GM12878 (cell line): ENCODE data around the gene MEAF6. TPM values are rescaled to one million over a fixed set of nuclear protein-coding genes. Genes with fewer than 3 reads are reported as not detected.

ENCODE experiments used
- ATAC-seq: fragments of 200-7000 bp; cut with Tn5 transposase; 3 replicates; pipeline ENCODE4 v1.9.1; 2020; ENCODE audit warnings: mild to moderate bottlenecking, moderate library complexity
- BruUV-seq: library from RNA; stranded (reverse); fragments of 400-500 nt; replicated peaks from 2 replicates; lab custom pipeline; 2021; lab: Mats Ljungman, UMichigan
- CTCF ChIA-PET: fragments of 300-600 bp; sonication (Branson Sonifier 250); formaldehyde crosslinking; extraction: SDS; loops from one replicate; lab custom pipeline; 2021; ENCODE audit warnings: inconsistent platforms; lab: Yijun Ruan, JAX
- POLR2A ChIA-PET: fragments of 350-600 bp; formaldehyde crosslinking; extraction: SDS; loops from one replicate; lab custom pipeline; 2021; ENCODE audit warnings: inconsistent platforms; lab: Charles Lee
- RAD21 ChIA-PET: fragments of 300-600 bp; sonication (Branson Sonifier 250); formaldehyde crosslinking; loops from one replicate; lab custom pipeline; 2023; ENCODE audit warnings: antibody characterized with exemption; ENCODE audit not compliant: unreplicated experiment; lab: Charles Lee
- SMC1A ChIA-PET: fragments of 300-600 bp; sonication (Branson Sonifier 250); formaldehyde crosslinking; loops from one replicate; lab custom pipeline; 2023; ENCODE audit not compliant: unreplicated experiment, uncharacterized antibody; lab: Charles Lee
- DNase-seq: peaks from one replicate; pipeline ENCODE4 v3.0.0-alpha.2; 2011; ENCODE audit warnings: low read depth, low spot score
- FAIRE-seq: peaks from 3 replicates; lab custom pipeline; 2011; peaks lifted over from hg19 to GRCh38; lab: Jason Lieb, UNC
- H2AFZ ChIP-seq: 2 replicates; pipeline ENCODE4 v1.6.0; 2011; ENCODE audit warnings: low read depth, low read length, control low read depth; ENCODE audit not compliant: control insufficient read depth
- H3K27ac ChIP-seq: 2 replicates; pipeline ENCODE4 v1.5.1; 2011; ENCODE audit warnings: control low read depth; ENCODE audit not compliant: control insufficient read depth, insufficient read depth
- H3K27me3 ChIP-seq, 2 experiments: replicated peaks in 1 of 2; 2 replicates each; pipeline versions ENCODE4 v1.6.0 to v1.6.1; 2011; ENCODE audit warnings: low read length in 1 of 2; ENCODE audit not compliant: control insufficient read depth in 2 of 2, insufficient read depth in 2 of 2
- H3K36me3 ChIP-seq, 2 experiments: 2 replicates each; pipeline ENCODE4 v1.5.1; 2011; ENCODE audit warnings: low read length in 1 of 2; ENCODE audit not compliant: control insufficient read depth in 2 of 2, insufficient read depth in 2 of 2
- H3K4me1 ChIP-seq: 2 replicates; pipeline ENCODE4 v1.6.1; 2011; ENCODE audit warnings: mild to moderate bottlenecking, low read length, moderate library complexity, mixed read lengths; ENCODE audit not compliant: control insufficient read depth, insufficient read depth
- H3K4me2 ChIP-seq: 2 replicates; pipeline ENCODE4 v1.6.0; 2011; ENCODE audit warnings: control low read depth; ENCODE audit not compliant: control insufficient read depth, insufficient read depth
- H3K4me3 ChIP-seq: fragments of 200-600 bp; sonication (generic); 2 replicates; pipeline ENCODE4 v1.5.1; 2016
- H3K79me2 ChIP-seq: 2 replicates; pipeline ENCODE4 v1.6.0; 2011; ENCODE audit warnings: low read length; ENCODE audit not compliant: control insufficient read depth, insufficient read depth
- H3K9ac ChIP-seq: 2 replicates; pipeline ENCODE4 v1.8.0; 2011; ENCODE audit warnings: low read length, control low read depth, mixed read lengths; ENCODE audit not compliant: control insufficient read depth, insufficient read depth
- H3K9me3 ChIP-seq: replicated peaks from 3 replicates; pipeline ENCODE4 v1.5.1; 2011; ENCODE audit warnings: mild to moderate bottlenecking, low read length; ENCODE audit not compliant: control insufficient read depth, insufficient read depth
- H4K20me1 ChIP-seq: 2 replicates; pipeline ENCODE4 v1.6.0; 2011; ENCODE audit not compliant: control insufficient read depth, insufficient read depth
- CEBPB ChIP-seq, 2 experiments: fragments of 150-350 bp in 1 of 2; IDR thresholded peaks; 2 replicates each; pipeline ENCODE4 v1.6.1; 2012 to 2014; ENCODE audit warnings: low read depth in 2 of 2, low read length in 2 of 2, borderline replicate concordance in 1 of 2, inconsistent platforms in 1 of 2
- EED ChIP-seq: sonication (generic); IDR thresholded peaks from 2 replicates; pipeline ENCODE4 v1.6.1; 2016; ENCODE audit warnings: antibody characterized with exemption, low read depth
- GABPA ChIP-seq: IDR thresholded peaks from 2 replicates; pipeline ENCODE4 v1.6.1; 2014; ENCODE audit warnings: antibody characterized with exemption, low read depth, mild to moderate bottlenecking, inconsistent platforms
- IKZF1 ChIP-seq: fragments of 450-650 bp; conservative IDR thresholded peaks from 2 replicates; pipeline ENCODE4 v1.6.1; 2017; ENCODE audit warnings: antibody characterized with exemption, mild to moderate bottlenecking
- MEF2A ChIP-seq: IDR thresholded peaks from 2 replicates; pipeline ENCODE4 v1.6.1; 2011; ENCODE audit warnings: low read depth, mild to moderate bottlenecking, low read length, moderate library complexity; ENCODE audit not compliant: insufficient read depth
- NFYA ChIP-seq: IDR thresholded peaks from 2 replicates; pipeline ENCODE4 v1.6.1; 2011; ENCODE audit warnings: low read depth, mild to moderate bottlenecking, low read length, improper control_type of control experiment, borderline replicate concordance
- POLR2A ChIP-seq: IDR thresholded peaks from 2 replicates; pipeline ENCODE4 v1.6.1; 2011; ENCODE audit warnings: low read depth, mild to moderate bottlenecking, low read length
- POLR2AphosphoS5 ChIP-seq: IDR thresholded peaks from 2 replicates; pipeline ENCODE4 v1.6.1; 2011; ENCODE audit warnings: mild to moderate bottlenecking, low read length, inconsistent platforms
- POU2F2 ChIP-seq: IDR thresholded peaks from 3 replicates; pipeline ENCODE4 v1.6.1; 2011; ENCODE audit warnings: low read depth, mild to moderate bottlenecking, low read length, borderline replicate concordance
- ZNF622 ChIP-seq: fragments of 450-650 bp; IDR thresholded peaks from 2 replicates; pipeline ENCODE4 v1.6.1; 2017; ENCODE audit warnings: mild to moderate bottlenecking, inconsistent platforms
- WGBS: methylation state at CpG from one replicate; pipeline ENCODE4 v1.1.6; 2016; ENCODE audit warnings: low lambda C conversion rate; ENCODE audit not compliant: insufficient replicate concordance, insufficient coverage; ENCODE audit errors: missing lambda C conversion rate; 5-methylcytosine and 5-hydroxymethylcytosine counted together
- in situ Hi-C: fragments of 300-500 bp; cut with MboI; formaldehyde crosslinking; loops from 9 replicates; pipeline ENCODE4 v1.14.3; 2018; ENCODE audit warnings: mixed read lengths
- intact Hi-C: fragments of 100-400 bp; cut with micrococcal nuclease; formaldehyde crosslinking; loops from one replicate; pipeline ENCODE4 v1.14.2; 2022; ENCODE audit not compliant: unreplicated experiment
- polyA plus RNA-seq, 11 experiments: library from polyadenylated mRNA; depleted of rRNA in 4 of 11; unstranded in 6 of 11; stranded (reverse) in 5 of 11; fragments of >200 nt; fragmentation: Nextera tagmentation in 4 of 11; fragmentation: Illumina TruSeq in 1 of 11; extraction: Ambion mirVana in 4 of 11; extraction: Trizol in 1 of 11; gene quantifications; 1 replicate in 1 of 11; 2 replicates in 10 of 11; pipeline versions ENCODE4 v1.2.1 to v1.2.3, GENCODE V29; 2011 to 2016; ENCODE audit warnings: inconsistent platforms in 2 of 11, missing spikeins in 2 of 11, low read depth in 1 of 11
- total RNA-seq, 4 experiments: library from RNA; depleted of rRNA in 3 of 4; stranded (reverse); fragments of >200 nt in 3 of 4; fragmentation: Illumina TruSeq in 1 of 4; extraction: Trizol in 1 of 4; gene quantifications; 2 replicates each; pipeline versions ENCODE4 v1.2.1 to v1.2.3, GENCODE V29; 2013 to 2021
- TF ChIP-seq, protein P1 (sequence below): IDR thresholded peaks from 2 replicates; pipeline ENCODE4 v1.6.1; 2012; ENCODE audit warnings: low read depth, low read length, improper control_type of control experiment
- TF ChIP-seq, protein P2 (sequence below): fragments of 450-650 bp; IDR thresholded peaks from 2 replicates; pipeline ENCODE4 v1.6.1; 2018; ENCODE audit warnings: mild to moderate bottlenecking, low read depth, moderate library complexity; ENCODE audit not compliant: partially characterized antibody
- TF ChIP-seq, protein P3 (sequence below): fragments of 450-650 bp; IDR thresholded peaks from 2 replicates; pipeline ENCODE4 v1.6.1; 2016; ENCODE audit warnings: mild to moderate bottlenecking
- TF ChIP-seq, protein P4 (sequence below): fragments of 450-650 bp; formaldehyde crosslinking; IDR thresholded peaks from 2 replicates; pipeline ENCODE4 v1.4.0; 2022; ENCODE audit warnings: mild to moderate bottlenecking, moderate library complexity

Gene MEAF6
- total and polyA plus RNA-seq, 10 of the 15 experiments (the other 5 are each of a cell fraction or from before 2014, with no cell fraction given), result 30.8 to 75.0 (median 58.1) TPM

DNA sequence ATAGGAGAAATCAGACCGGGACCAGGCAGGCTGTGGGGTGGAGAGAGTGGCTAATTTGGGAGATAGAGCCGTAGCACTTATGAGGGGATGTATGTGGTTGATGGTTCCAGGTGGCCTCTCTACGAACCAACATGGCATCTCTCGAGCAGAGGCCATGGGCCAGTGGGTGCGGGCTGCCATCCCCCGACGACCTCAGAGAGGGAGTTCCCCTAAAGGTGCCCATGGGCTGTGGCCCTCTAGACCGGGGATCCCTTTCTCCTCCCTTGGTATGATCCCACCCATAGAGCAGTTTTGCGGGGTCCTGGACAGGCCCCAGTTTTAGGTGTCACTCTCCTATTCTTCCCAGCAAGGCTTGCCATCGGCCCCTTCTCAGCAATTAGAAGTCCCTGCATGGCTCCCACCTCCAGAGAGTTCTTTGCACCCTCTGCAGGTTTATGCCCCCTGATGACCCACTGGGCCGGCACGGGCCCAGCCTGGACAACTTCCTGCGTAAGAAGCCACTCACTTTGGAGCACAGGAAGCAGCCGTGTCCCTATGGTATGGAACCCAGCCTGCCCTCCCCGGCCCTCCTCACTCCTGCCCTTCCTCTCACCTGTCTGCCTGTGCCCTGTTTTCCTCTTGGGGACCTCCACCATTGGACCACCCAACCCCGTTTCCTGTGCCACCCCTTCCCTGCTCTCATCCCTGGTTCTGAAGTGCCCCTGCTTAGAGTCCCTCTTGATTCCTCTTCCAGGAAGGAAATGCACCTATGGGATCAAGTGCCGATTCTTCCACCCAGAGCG, 32.4 kb downstream of the MEAF6 start:
- Histone ChIP-seq H3K4me2 (peak overlapping the region; percentile 41), H3K4me1 (peaks cover 30% of the 10 kb centered on the region), H3K79me2 (peaks cover 48% of the 10 kb centered on the region), H2AFZ (no peak overlapping the region), H4K20me1 (peaks cover 3% of the 10 kb centered on the region; the same call in 1 of the 2 replicates), H3K4me3 (no peak overlapping the region), H3K9ac (no peak overlapping the region), H3K9me3 (no peaks in the 10 kb centered on the region), H3K36me3 (peaks cover 39 to 40% of the 10 kb centered on the region in 2 experiments), H3K27ac (no peak overlapping the region), H3K27me3 (no peaks in the 10 kb centered on the region)
- ChIA-PET CTCF (interaction anchor here (1.0 to 8.1 kb wide), 2 partner anchors 21 to 25 kb away, joined by 4 to 289 read pairs; no protein-coding TSS in a partner anchor), RAD21 (interaction anchor here (1.8 kb wide), 1 partner anchor 23 kb away, joined by 6 read pairs; no protein-coding TSS in a partner anchor), SMC1A (no interaction called here), POLR2A (no interaction called here)
- in situ Hi-C loops, result no loop called here
- no TSS peak for BruUV-seq
- ATAC-seq, result no peak
- 67% methylated on average over 18 of the region's 18 CpGs for WGBS
- no peak for DNase-seq
- intact Hi-C loops, result no loop called here
- no peak for FAIRE-seq
- TF ChIP-seq, protein P1, sequence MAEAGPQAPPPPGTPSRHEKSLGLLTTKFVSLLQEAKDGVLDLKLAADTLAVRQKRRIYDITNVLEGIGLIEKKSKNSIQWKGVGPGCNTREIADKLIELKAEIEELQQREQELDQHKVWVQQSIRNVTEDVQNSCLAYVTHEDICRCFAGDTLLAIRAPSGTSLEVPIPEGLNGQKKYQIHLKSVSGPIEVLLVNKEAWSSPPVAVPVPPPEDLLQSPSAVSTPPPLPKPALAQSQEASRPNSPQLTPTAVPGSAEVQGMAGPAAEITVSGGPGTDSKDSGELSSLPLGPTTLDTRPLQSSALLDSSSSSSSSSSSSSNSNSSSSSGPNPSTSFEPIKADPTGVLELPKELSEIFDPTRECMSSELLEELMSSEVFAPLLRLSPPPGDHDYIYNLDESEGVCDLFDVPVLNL, result no peak
- TF ChIP-seq, protein P2, sequence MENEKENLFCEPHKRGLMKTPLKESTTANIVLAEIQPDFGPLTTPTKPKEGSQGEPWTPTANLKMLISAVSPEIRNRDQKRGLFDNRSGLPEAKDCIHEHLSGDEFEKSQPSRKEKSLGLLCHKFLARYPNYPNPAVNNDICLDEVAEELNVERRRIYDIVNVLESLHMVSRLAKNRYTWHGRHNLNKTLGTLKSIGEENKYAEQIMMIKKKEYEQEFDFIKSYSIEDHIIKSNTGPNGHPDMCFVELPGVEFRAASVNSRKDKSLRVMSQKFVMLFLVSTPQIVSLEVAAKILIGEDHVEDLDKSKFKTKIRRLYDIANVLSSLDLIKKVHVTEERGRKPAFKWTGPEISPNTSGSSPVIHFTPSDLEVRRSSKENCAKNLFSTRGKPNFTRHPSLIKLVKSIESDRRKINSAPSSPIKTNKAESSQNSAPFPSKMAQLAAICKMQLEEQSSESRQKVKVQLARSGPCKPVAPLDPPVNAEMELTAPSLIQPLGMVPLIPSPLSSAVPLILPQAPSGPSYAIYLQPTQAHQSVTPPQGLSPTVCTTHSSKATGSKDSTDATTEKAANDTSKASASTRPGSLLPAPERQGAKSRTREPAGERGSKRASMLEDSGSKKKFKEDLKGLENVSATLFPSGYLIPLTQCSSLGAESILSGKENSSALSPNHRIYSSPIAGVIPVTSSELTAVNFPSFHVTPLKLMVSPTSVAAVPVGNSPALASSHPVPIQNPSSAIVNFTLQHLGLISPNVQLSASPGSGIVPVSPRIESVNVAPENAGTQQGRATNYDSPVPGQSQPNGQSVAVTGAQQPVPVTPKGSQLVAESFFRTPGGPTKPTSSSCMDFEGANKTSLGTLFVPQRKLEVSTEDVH, result no peak
- TF ChIP-seq IKZF1 (no peak), POU2F2 (no peak), POLR2A (peak; percentile 64), ZNF622 (no peak), MEF2A (no peak), GABPA (no peak), POLR2AphosphoS5 (0 out of 2 replicates have a peak, but pooled peaks have one; percentile 28), CEBPB (IDR thresholded peaks at IDR 0.05; ENCODE audit: borderline replicate concordance in 1 of 2, low read depth in 2 of 2, low read length in 2 of 2) (no peak), NFYA (no peak), EED (no peak)
- TF ChIP-seq, protein P3, sequence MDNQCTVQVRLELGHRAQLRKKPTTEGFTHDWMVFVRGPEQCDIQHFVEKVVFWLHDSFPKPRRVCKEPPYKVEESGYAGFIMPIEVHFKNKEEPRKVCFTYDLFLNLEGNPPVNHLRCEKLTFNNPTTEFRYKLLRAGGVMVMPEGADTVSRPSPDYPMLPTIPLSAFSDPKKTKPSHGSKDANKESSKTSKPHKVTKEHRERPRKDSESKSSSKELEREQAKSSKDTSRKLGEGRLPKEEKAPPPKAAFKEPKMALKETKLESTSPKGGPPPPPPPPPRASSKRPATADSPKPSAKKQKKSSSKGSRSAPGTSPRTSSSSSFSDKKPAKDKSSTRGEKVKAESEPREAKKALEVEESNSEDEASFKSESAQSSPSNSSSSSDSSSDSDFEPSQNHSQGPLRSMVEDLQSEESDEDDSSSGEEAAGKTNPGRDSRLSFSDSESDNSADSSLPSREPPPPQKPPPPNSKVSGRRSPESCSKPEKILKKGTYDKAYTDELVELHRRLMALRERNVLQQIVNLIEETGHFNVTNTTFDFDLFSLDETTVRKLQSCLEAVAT, result no peak
- TF ChIP-seq, protein P4, sequence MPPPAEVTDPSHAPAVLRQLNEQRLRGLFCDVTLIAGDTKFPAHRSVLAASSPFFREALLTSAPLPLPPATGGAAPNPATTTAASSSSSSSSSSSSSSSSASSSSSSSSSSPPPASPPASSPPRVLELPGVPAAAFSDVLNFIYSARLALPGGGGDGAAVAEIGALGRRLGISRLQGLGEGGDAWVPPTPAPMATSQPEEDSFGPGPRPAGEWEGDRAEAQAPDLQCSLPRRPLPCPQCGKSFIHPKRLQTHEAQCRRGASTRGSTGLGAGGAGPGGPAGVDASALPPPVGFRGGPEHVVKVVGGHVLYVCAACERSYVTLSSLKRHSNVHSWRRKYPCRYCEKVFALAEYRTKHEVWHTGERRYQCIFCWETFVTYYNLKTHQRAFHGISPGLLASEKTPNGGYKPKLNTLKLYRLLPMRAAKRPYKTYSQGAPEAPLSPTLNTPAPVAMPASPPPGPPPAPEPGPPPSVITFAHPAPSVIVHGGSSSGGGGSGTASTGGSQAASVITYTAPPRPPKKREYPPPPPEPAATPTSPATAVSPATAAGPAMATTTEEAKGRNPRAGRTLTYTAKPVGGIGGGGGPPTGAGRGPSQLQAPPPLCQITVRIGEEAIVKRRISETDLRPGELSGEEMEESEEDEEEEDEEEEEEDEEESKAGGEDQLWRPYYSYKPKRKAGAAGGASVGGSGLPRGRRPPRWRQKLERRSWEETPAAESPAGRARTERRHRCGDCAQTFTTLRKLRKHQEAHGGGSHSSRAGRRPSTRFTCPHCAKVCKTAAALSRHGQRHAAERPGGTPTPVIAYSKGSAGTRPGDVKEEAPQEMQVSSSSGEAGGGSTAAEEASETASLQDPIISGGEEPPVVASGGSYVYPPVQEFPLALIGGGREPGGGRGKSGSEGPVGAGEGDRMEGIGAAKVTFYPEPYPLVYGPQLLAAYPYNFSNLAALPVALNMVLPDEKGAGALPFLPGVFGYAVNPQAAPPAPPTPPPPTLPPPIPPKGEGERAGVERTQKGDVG, result no peak
